CD4-positive, CD25-positive, alpha-beta regulatory T cell (primary cell): ENCODE data around the gene HOXA10. TPM values are rescaled to one million over a fixed set of nuclear protein-coding genes. Genes with fewer than 3 reads are reported as not detected.

Source experiments
- ATAC-seq, 2 donors: fragments of 150-1000 bp; cut with Tn5 transposase; one replicate each; pipeline ENCODE4 v1.10.0; 2021; ENCODE audit warnings: low read depth in 2 of 2, moderate number of reproducible peaks in 2 of 2, moderate library complexity in 1 of 2
- DNase-seq, 3 donors: peaks; one replicate each; pipeline versions ENCODE4 v3.0.0 to v3.0.0-alpha.2; 2012 to 2022; ENCODE audit warnings: mixed read lengths in 1 of 3
- H3K27ac ChIP-seq: one replicate; pipeline ENCODE4 v1.7.0; 2013; ENCODE audit warnings: mild to moderate bottlenecking, low read length; ENCODE audit not compliant: insufficient read depth, poor library complexity, severe bottlenecking
- H3K27me3 ChIP-seq: one replicate; pipeline ENCODE4 v1.7.0; 2013; ENCODE audit warnings: low read length; ENCODE audit not compliant: control insufficient read depth, insufficient read depth
- H3K36me3 ChIP-seq: one replicate; pipeline ENCODE4 v1.7.0; 2013; ENCODE audit warnings: mild to moderate bottlenecking, low read length, moderate library complexity; ENCODE audit not compliant: control insufficient read depth, insufficient read depth
- H3K4me1 ChIP-seq: 2 replicates; pipeline ENCODE4 v1.7.0; 2013; ENCODE audit warnings: mild to moderate bottlenecking, low read length; ENCODE audit not compliant: insufficient read depth, control insufficient read depth, poor library complexity, severe bottlenecking
- H3K4me3 ChIP-seq: one replicate; pipeline ENCODE4 v1.7.0; 2013; ENCODE audit warnings: low read depth, mild to moderate bottlenecking, low read length, moderate library complexity
- H3K9me3 ChIP-seq, 2 experiments: 1 replicate in 1 of 2; 2 replicates in 1 of 2; pipeline ENCODE4 v1.7.0; 2013; ENCODE audit warnings: low read length in 2 of 2, mild to moderate bottlenecking in 1 of 2, moderate library complexity in 1 of 2; ENCODE audit not compliant: control insufficient read depth in 2 of 2
- H3K27ac Mint-ChIP-seq, 3 donors: one replicate each; pipeline ENCODE4 v1.8.0; 2020 to 2022; ENCODE audit warnings: mild to moderate bottlenecking in 3 of 3, mixed read lengths in 3 of 3, moderate library complexity in 2 of 3
- H3K27me3 Mint-ChIP-seq: one replicate; pipeline ENCODE4 v1.8.0; 2022; ENCODE audit warnings: mild to moderate bottlenecking, mixed read lengths
- H3K36me3 Mint-ChIP-seq: one replicate; pipeline ENCODE4 v1.8.0; 2020; ENCODE audit warnings: mixed read lengths
- H3K4me1 Mint-ChIP-seq, 4 donors: one replicate each; pipeline ENCODE4 v1.8.0; 2020 to 2022; ENCODE audit warnings: mixed read lengths in 4 of 4, mild to moderate bottlenecking in 1 of 4
- H3K4me3 Mint-ChIP-seq, 4 donors: one replicate each; pipeline ENCODE4 v1.8.0; 2020 to 2022; ENCODE audit warnings: mild to moderate bottlenecking in 4 of 4, mixed read lengths in 4 of 4, moderate library complexity in 3 of 4
- H3K9me3 Mint-ChIP-seq, 7 donors: one replicate each; pipeline ENCODE4 v1.8.0; 2020 to 2022; ENCODE audit warnings: mixed read lengths in 7 of 7, mild to moderate bottlenecking in 3 of 7, moderate library complexity in 2 of 7
- polyA plus RNA-seq, 4 donors: library from polyadenylated mRNA; unstranded; fragments of 300-500 nt; fragmentation: Illumina TruSeq; gene quantifications; one replicate each; pipeline ENCODE4 v1.2.3, GENCODE V29; 2021
- total RNA-seq: library from RNA; stranded (reverse); gene quantifications from one replicate; pipeline ENCODE4 v1.2.3, GENCODE V29; 2022

HOXA10 gene
- total and polyA plus RNA-seq, 5 donors from 2014 or later = 0.35 TPM; not detected in 4

DNA sequence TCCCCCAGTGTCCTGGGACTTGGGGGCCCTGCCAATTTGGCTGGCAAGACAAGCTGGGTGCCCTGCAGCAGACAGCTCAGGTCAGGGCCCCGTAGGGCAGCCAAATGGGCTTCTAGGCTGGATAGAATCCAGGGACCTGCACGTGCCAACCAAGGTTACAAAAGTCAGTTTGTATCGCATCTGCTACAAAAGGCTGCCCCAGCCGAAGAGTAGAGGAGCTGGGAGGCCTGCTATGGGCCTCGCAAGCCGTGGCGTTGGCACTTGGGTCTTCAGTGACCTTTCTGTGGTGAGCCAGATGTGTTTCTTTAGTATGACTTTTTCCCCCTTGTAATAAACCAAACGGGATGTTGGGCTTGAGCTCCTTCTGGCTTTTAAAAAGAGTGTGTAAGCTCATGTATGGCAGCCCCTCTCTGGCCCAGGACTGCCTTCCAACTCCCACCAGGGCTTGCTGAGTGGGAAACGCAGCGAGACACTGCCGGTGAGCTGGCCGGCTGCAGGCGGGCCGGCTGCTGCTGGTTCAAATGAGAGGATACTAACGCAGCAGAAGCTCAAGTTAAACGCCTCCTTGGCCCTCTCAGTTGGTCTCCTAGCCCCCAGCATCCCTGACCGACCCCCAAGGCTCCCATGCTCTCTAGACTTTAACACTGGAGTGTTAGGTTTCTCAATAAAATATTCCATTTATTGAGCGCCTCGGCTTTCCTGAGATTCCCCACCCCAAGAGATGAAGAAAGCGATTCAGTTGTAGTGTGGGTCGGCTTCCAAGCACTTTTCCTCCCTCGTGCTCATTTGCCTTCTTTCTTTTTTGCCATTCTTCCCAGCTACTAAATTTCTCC is 3.1 kb upstream of the HOXA10 start:
- Histone ChIP-seq H3K27me3 (peaks cover 30% of the 10 kb centered on the region), H3K9me3 (no peaks in the 10 kb centered on the region)

DNA sequence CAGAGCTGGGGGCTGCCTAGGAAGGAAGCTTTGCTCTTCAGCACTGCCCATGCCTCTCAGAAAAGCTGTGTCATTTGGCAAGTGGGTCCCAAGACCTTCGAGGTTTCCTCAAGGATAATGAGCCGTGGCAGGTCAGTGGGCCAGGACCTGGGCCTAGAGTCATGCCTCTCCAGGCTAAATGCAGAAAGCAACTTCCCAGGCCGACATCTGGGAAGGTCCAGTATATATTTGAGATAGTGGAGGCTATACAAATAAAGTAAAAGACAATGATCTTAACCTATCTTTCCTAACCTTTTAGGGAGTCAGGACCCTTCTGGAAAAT is 2.4 kb upstream of the HOXA10 start:
- H3K4me1 ChIP-seq = peaks cover 37% of the 10 kb centered on the region
- Mint-ChIP-seq H3K27ac (no peak overlapping the region), H3K9me3 (peaks cover 0 to 6% (median 0%) of the 10 kb centered on the region in 7 donors), H3K4me1 (peaks cover 3 to 30% (median 16%) of the 10 kb centered on the region in 4 donors), H3K36me3 (no peaks in the 10 kb centered on the region), H3K27me3 (peaks cover 77% of the 10 kb centered on the region), H3K4me3 (peak overlapping the region in 1 of 4 donors; percentile 8)
- H3K4me3 ChIP-seq = no peak overlapping the region
- ATAC-seq (no peak), DNase-seq (no peak)
- peaks cover 36% of the 10 kb centered on the region for H3K27me3 ChIP-seq
- no peaks in the 10 kb centered on the region for H3K9me3 ChIP-seq
- H3K27ac ChIP-seq = no peak overlapping the region
- H3K36me3 ChIP-seq = no peaks in the 10 kb centered on the region

More for the DNA sequence above, 3.1 kb upstream of the HOXA10 start:
- Histone ChIP-seq H3K36me3 (no peaks in the 10 kb centered on the region), H3K4me3 (no peak overlapping the region), H3K27ac (no peak overlapping the region), H3K4me1 (peaks cover 31% of the 10 kb centered on the region)
- Mint-ChIP-seq H3K4me3 (peak overlapping the region in 1 of 4 donors; percentile 8), H3K36me3 (no peaks in the 10 kb centered on the region), H3K27ac (no peak overlapping the region), H3K4me1 (peaks cover 0 to 24% (median 10%) of the 10 kb centered on the region in 4 donors), H3K9me3 (peaks cover 0 to 3% (median 0%) of the 10 kb centered on the region in 7 donors), H3K27me3 (peaks cover 77% of the 10 kb centered on the region)
- DNase-seq (no peak), ATAC-seq (no peak)

DNA sequence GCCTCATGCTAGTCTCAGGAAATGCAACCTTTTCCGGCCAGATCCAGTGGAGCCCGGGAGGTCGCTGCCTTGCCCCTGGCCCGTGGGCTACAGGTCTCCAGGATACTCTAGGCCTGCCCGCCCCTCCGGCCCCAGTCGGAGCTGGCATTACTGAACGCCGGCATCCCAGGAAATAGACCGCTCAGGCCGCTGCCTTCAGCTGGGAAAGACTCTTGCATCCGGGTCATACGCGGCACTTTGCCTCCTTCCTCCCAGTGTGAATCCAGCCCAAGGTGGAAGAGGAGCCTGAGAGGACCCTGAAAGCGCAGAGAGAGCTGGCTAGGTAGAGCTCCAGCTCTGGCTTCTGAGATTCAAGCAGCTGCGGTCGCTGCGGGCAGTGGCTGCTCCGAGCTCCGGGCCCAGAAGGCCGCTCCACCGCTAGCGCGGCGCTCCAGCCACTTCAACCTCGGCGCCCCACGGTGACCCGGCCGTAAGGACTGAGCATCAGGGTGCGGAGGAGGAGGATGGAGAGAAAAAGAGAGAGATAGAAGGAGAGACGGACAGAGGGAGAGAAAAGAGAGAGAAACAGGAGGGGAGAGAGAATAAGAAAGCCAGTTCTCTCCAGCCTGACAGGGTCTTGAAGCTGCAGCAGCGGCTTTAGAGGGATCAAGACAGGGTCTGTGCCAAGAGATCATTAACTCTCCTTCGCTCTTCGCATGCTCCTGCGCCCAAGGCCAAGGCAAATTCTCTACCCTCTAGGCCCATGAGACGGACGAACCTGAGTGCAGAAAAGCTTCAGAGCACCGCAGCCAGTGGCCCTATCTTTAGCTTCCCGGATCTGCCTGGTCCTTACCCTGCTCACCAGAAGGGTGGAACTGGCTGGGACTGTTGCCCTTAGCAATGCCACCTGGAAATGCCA is 1.8 kb upstream of the HOXA10 start:
- peak overlapping the region in 1 of 4 donors; percentile 70 for H3K4me3 Mint-ChIP-seq
- no peak overlapping the region for H3K27ac Mint-ChIP-seq
- H3K9me3 Mint-ChIP-seq = peaks cover 0 to 8% (median 0%) of the 10 kb centered on the region in 7 donors
- H3K27me3 ChIP-seq = peaks cover 42% of the 10 kb centered on the region
- peaks cover 37% of the 10 kb centered on the region for H3K4me1 ChIP-seq
- no peak for DNase-seq
- H3K36me3 ChIP-seq = no peaks in the 10 kb centered on the region
- ATAC-seq = no peak
- H3K36me3 Mint-ChIP-seq = no peaks in the 10 kb centered on the region
- H3K4me1 Mint-ChIP-seq = peaks cover 9 to 32% (median 18%) of the 10 kb centered on the region in 4 donors
- no peak overlapping the region for H3K4me3 ChIP-seq
- no peak overlapping the region for H3K27ac ChIP-seq
- H3K27me3 Mint-ChIP-seq = peaks cover 77% of the 10 kb centered on the region
- no peaks in the 10 kb centered on the region for H3K9me3 ChIP-seq

DNA sequence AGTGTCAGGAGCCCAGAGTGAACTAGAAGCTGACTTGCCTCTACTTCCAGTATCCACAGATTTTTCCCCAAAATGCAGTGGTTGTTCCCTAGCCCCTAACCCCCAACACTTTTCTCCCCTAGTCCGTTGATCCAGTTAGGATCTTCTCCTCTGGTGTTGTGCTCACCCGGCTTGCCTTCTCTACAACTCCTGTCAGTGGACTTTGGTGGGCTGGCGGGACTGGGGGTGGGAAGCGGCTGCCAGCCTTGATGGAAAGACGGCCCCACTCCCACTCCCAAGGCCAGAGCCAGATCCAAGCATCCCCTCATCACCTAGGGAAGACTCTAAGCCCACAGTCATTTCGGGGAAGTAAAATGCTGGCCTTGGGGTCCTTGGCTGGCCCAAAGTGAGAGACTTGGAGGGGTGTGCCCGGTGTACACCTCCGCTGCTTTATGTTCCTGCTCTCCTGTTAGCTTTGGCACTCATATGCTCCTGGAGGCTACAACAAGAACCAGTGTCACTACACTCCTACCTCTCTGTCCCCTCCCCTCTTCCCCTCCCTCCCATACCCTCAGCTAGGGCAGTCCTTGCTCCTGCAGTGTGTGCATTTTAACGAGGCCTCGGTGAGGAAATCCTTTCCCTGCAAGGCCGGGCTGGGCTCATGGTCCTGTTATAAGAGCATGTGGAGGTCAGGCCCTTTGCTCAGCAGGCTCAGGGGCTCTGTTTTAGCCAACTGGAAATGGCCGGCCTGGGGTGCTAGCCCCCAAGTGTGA is 930 bp upstream of the HOXA10 start:
- Mint-ChIP-seq H3K27ac (no peak overlapping the region), H3K27me3 (peaks cover 79% of the 10 kb centered on the region), H3K4me3 (peak overlapping the region; percentile 46 to 70 (median 57)), H3K36me3 (no peaks in the 10 kb centered on the region), H3K4me1 (peaks cover 10 to 32% (median 17%) of the 10 kb centered on the region in 4 donors), H3K9me3 (peaks cover 0 to 8% (median 0%) of the 10 kb centered on the region in 7 donors)
- no peaks in the 10 kb centered on the region for H3K9me3 ChIP-seq
- peaks cover 39% of the 10 kb centered on the region for H3K4me1 ChIP-seq
- H3K27ac ChIP-seq = no peak overlapping the region
- no peak for DNase-seq
- H3K36me3 ChIP-seq = no peaks in the 10 kb centered on the region
- peaks cover 50% of the 10 kb centered on the region for H3K27me3 ChIP-seq
- H3K4me3 ChIP-seq = no peak overlapping the region
- ATAC-seq = no peak

DNA sequence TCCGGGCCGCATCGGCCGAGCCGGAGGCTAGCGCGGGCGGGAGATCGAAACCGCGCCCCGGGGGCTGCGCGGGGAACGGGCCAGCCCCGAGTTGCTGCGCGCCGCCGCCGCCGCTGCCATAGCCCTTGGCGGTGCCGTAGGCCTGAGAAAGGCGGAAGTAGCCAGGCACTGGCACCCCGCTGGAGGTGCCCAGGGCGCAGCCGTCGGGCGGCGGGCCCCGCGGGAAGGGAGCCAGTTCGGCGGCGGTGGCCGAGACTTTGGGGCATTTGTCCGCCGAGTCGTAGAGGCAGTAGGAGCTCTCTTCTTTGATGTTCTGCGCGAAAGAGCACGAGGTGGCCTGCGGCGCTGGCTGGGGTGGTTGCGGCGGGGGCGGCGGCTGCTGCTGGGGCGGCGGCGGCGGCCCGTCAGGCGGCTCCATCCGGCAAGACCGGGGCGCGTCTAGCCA is 587 bp downstream of the HOXA10 start:
- no peaks in the 10 kb centered on the region for H3K9me3 ChIP-seq
- H3K27ac ChIP-seq = no peak overlapping the region
- no peaks in the 10 kb centered on the region for H3K36me3 Mint-ChIP-seq
- H3K9me3 Mint-ChIP-seq = peaks cover 0 to 9% (median 0%) of the 10 kb centered on the region in 7 donors
- DNase-seq (no peak), ATAC-seq (peak; percentile 56 to 62)
- peaks cover 44% of the 10 kb centered on the region for H3K27me3 ChIP-seq
- no peak overlapping the region for H3K4me3 ChIP-seq
- no peak overlapping the region for H3K4me3 Mint-ChIP-seq
- H3K27ac Mint-ChIP-seq = no peak overlapping the region
- H3K27me3 Mint-ChIP-seq = peaks cover 74% of the 10 kb centered on the region
- peaks cover 10 to 34% (median 12%) of the 10 kb centered on the region in 4 donors for H3K4me1 Mint-ChIP-seq
- H3K36me3 ChIP-seq = no peaks in the 10 kb centered on the region
- peaks cover 44% of the 10 kb centered on the region for H3K4me1 ChIP-seq

DNA sequence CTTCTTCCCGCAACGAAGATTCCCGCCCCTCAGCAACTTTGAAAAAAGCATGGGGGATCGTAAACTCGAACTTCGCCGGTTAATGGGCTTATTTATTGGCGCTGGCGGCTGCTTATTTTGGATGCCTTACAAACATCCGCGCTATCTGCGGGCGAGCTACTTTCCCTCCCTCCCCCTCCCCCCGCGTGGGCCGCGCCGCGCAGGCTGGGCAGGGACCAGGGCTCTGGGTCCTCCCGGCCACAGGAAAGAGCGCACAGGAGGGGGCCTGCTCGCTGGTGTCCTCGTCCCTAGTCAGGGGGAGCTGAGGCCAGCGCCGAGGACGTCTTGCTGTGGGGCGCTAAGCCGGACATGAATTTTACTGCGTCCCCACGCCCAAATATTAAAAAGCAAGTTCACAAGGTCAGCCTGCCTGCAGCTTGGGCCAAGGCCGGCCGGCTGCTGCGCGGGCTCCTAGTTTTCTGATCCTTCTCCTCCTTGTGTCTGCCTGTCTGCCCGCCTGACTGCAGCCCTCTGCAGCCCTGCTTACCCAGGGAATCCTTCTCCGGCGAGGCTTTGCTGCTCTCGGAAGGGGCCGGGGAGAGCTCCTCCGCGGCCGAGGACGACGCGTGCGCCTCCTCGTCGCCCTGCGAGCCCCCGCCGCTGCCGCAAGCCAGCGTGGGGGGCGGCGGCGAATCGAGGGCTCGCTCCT is 1.2 kb downstream of the HOXA10 start:
- Histone ChIP-seq H3K27me3 (peaks cover 44% of the 10 kb centered on the region), H3K27ac (no peak overlapping the region), H3K4me3 (no peak overlapping the region), H3K9me3 (no peaks in the 10 kb centered on the region), H3K4me1 (peaks cover 44% of the 10 kb centered on the region), H3K36me3 (no peaks in the 10 kb centered on the region)
- Mint-ChIP-seq H3K27ac (peak overlapping the region in 1 of 3 donors; percentile 56), H3K9me3 (peaks cover 0 to 11% (median 0%) of the 10 kb centered on the region in 7 donors), H3K4me1 (peaks cover 10 to 39% (median 13%) of the 10 kb centered on the region in 4 donors), H3K36me3 (no peaks in the 10 kb centered on the region), H3K27me3 (peaks cover 74% of the 10 kb centered on the region), H3K4me3 (peak overlapping the region in 2 of 4 donors; percentile 73 to 78)
- peak in 1 of 3 donors; percentile 17 for DNase-seq
- ATAC-seq = no peak
